ENCODE data around the gene ZNF577.

ZNF577 gene

GRCh38 chr19:51861870-51862622 lies 25.7 kb downstream of the ZNF577 start:
- no peak for DNase-seq (ENCODE audit: low read depth)

DNA sequence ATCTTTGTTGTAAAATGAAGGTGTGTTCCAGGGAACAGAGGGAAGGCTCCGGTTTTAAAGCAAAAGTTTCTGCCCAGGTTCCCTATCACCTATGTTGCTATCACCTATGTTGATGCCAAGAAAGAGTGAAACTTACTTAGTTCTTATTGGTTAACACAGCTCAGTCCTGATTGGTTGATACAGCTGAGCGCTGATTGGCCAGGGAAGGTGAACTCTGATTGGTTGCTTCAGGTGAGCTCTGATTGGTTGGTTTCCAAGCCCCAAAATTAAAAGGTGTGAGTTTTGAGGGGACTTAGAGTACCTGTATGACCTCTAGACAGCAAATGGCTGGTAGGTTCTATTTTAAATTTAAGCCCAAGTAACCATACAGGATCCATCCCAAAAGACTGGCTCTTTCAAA lies 50.6 kb downstream of the ZNF577 start:
- no peak for DNase-seq (ENCODE audit: low read depth)

GRCh38 chr19:51830274-51830673 lies 57.5 kb downstream of the ZNF577 start:
- DNase-seq (ENCODE audit: low read depth): no peak

GRCh38 chr19:51824281-51825005 lies 63.3 kb downstream of the ZNF577 start:
- no peak for DNase-seq (ENCODE audit: low read depth)

- DNase-seq (ENCODE audit: low read depth): no peak
Measured at GRCh38 chr19:51822946-51823345, 64.8 kb downstream of the ZNF577 start.

DNA sequence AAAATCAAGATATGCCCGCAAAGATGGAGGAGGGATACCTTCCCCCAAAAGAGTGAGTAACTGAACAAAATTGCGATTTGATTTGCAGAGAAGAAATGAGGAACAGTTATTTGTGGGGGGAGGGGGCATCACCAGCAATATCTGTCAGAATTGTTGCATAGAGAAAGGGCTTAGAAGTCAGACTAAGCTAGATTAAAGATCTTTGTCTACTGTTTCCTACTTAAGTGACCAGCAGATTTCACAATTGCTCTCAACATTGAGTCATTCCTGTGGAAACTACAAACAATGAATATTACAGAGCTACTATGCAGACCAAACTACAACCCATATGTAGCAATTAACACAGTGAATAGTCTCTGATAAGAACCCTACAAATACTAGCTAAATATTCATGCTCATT lies 65.4 kb downstream of the ZNF577 start:
- no peak for DNase-seq (ENCODE audit: low read depth)

- no peak for DNase-seq (ENCODE audit: low read depth)
Measured at GRCh38 chr19:51821921-51822320, 65.8 kb downstream of the ZNF577 start.

- no peak for DNase-seq (ENCODE audit: low read depth)
Measured at GRCh38 chr19:51821456-51821855, 66.3 kb downstream of the ZNF577 start.

Data from activated T-cell treated with anti-CD3 and anti-CD28 coated beads for 24 hours (primary cell).